Measurements from ENCODE around the gene LRP10.

LRP10 gene, protein sequence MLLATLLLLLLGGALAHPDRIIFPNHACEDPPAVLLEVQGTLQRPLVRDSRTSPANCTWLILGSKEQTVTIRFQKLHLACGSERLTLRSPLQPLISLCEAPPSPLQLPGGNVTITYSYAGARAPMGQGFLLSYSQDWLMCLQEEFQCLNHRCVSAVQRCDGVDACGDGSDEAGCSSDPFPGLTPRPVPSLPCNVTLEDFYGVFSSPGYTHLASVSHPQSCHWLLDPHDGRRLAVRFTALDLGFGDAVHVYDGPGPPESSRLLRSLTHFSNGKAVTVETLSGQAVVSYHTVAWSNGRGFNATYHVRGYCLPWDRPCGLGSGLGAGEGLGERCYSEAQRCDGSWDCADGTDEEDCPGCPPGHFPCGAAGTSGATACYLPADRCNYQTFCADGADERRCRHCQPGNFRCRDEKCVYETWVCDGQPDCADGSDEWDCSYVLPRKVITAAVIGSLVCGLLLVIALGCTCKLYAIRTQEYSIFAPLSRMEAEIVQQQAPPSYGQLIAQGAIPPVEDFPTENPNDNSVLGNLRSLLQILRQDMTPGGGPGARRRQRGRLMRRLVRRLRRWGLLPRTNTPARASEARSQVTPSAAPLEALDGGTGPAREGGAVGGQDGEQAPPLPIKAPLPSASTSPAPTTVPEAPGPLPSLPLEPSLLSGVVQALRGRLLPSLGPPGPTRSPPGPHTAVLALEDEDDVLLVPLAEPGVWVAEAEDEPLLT

GRCh38 chr14:22871224-22872032, at the start of gene LRP10:
Gene LRP10 (plus strand): TSS chr14:22871740. CDS start chr14:22872304, 564 bp downstream.
- TF ChIP-seq GATA3 (IDR thresholded peaks at IDR 0.05; ENCODE audit: low read depth, low read length) = no peak
- no peak for TF ChIP-seq GATA2 (IDR thresholded peaks at IDR 0.05; ENCODE audit: low read depth, low read length)

DNA sequence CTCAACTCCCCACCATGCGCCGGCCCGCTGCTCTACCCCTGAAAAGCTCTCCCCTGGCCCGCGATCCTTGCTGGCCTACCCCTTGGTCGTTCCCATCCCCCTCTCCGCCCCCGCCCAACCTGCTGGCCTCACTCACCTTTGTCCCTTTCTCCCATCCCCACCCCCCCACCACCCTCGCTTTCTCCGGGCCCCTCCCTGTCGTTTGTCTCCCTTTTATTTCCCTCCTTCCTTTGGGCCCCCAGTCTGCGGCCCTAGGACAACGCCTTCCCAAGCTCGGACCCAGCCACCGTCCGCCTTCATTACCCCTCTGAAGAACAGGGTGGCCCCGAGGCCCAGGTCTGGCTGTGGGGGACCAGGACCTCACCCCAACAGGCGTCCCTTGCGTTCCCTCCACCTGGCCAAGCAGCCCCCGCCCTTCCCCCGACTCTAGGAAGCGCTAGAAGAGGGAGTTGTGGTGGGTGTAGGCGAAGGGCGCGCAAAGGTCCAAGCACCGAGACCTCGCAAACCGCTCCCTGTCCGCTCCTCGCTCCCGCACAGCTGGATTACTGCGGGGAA, 49.4 kb upstream of the LRP10 start:
- TF ChIP-seq GATA2 (IDR thresholded peaks at IDR 0.05; ENCODE audit: low read depth, low read length) = no peak
- TF ChIP-seq GATA3 (IDR thresholded peaks at IDR 0.05; ENCODE audit: low read depth, low read length) = no peak

- TF ChIP-seq GATA2 (IDR thresholded peaks at IDR 0.05; ENCODE audit: low read depth, low read length) (no peak), GATA3 (IDR thresholded peaks at IDR 0.05; ENCODE audit: low read depth, low read length) (no peak)
These were observed 48.9 kb upstream of the LRP10 start for GRCh38 chr14:22822571-22823098.

DNA sequence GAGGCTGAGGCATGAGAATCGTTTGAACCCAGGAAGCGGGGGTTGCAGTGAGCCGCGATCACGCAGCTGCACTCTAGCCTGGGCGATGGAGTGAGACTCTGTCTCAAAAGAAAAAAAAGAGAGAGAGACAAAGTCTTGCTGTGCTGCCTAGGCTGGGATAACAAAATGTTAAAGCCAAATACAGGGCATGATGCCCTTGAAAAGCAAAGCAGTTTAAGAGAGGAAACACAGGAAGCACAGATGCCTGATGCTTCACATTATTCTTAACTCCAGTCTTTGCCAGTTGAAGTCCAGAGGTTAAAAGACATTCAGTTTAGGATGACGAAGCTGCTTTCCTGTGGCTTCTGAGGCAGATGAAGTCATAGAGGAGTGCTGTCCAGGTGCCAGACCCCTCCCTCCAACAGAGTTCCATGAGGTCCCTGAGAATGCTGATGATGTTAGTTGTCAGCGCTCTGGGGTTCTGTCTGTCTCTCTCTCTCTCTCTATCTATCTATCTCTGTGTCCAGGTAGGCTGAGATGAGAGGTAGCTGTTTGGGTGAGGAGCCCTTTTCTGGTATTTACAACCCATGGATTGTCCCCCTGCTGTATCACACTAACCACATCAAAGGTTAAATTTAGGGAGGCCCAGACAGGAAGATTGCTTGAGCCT, 46.7 kb upstream of the LRP10 start:
- TF ChIP-seq GATA3 (IDR thresholded peaks at IDR 0.05; ENCODE audit: low read depth, low read length) (no peak), GATA2 (IDR thresholded peaks at IDR 0.05; ENCODE audit: low read depth, low read length) (no peak)

DNA sequence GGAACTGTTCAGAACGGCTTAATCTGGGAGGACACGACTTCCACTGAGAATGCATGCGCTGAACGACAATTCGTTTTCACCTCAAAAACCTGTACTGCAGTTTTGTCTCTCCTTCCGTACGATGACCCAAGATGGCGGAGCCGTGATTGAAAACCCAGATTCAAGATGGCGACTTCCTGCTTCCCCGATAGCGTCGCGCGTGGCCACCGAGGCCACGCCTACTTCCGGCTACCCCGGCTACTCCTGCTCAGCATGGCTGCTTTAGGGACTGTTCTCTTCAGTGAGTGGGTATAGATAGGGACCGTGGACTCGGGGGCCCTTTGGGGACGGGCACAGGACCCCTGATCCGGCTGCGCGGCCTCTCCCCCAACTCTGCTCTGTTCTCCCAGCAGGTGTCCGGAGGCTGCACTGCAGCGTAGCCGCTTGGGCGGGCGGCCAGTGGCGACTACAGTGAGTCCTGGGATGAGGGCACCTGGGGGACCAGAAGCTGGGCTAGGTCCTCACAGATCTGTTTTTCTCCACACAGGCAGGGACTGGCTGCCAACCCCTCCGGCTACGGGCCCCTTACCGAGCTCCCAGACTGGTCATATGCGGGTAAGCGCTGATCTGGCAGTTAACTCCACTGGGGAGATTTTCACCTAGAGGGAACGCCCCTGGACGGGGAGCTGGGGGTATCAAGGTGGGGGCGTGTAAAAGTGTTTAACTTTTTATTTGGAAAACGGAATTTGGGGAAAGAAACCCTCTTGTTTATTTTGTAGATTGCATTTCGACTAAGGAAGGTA, 41.7 kb upstream of the LRP10 start, which contains the start of gene MRPL52:
MRPL52 (plus strand) TSS at position 227 of the 782 bp plus-strand sequence; CDS start at position 253, 26 bp downstream.
- no peak for TF ChIP-seq GATA2 (IDR thresholded peaks at IDR 0.05; ENCODE audit: low read depth, low read length)
- TF ChIP-seq GATA3 (IDR thresholded peaks at IDR 0.05; ENCODE audit: low read depth, low read length) = no peak

- TF ChIP-seq GATA2 (IDR thresholded peaks at IDR 0.05; ENCODE audit: low read depth, low read length) (peak; percentile 8; the same call in 1 of the 2 replicates), GATA3 (IDR thresholded peaks at IDR 0.05; ENCODE audit: low read depth, low read length) (no peak)
These were observed 41.0 kb upstream of the LRP10 start for GRCh38 chr14:22830443-22831010.

GRCh38 chr14:22835505-22835904, 36.0 kb upstream of the LRP10 start:
- TF ChIP-seq GATA2 (IDR thresholded peaks at IDR 0.05; ENCODE audit: low read depth, low read length) = no peak
- TF ChIP-seq GATA3 (IDR thresholded peaks at IDR 0.05; ENCODE audit: low read depth, low read length) = no peak

DNA sequence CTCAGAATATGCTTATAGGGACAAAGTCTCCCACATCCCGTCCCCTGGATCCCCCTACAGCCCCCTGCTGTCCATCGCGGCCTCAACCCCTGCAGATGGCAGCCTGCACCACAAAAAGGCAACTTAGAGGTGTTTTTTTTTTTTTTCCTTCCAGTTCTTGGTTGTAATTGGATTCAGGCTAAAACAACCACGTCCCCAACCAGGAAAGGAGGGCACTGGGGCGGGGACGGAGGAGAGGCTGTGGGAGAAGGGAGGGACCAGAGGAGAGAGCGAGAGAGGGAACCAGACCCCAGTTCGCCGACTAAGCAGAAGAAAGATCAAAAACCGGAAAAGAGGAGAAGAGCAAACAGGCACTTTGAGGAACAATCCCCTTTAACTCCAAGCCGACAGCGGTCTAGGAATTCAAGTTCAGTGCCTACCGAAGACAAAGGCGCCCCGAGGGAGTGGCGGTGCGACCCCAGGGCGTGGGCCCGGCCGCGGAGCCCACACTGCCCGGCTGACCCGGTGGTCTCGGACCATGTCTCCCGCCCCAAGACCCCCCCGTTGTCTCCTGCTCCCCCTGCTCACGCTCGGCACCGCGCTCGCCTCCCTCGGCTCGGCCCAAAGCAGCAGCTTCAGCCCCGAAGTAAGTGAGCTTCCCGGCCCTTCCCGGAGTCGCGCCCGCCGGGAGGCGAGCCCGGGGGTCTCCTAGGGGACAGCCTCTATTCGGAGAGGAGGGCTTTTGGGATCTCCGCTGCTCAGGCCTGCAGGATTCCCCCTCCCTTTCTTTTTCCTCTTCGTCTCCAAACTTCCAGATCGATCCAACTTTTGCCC, 35.0 kb upstream of the LRP10 start, which contains the start of gene MMP14:
MMP14 (plus strand) TSS at position 285 of the 813 bp plus-strand sequence; CDS start at position 518, 233 bp downstream.
- TF ChIP-seq GATA3 (IDR thresholded peaks at IDR 0.05; ENCODE audit: low read depth, low read length) = no peak
- TF ChIP-seq GATA2 (IDR thresholded peaks at IDR 0.05; ENCODE audit: low read depth, low read length) = no peak

- TF ChIP-seq GATA2 (IDR thresholded peaks at IDR 0.05; ENCODE audit: low read depth, low read length) = no peak
- TF ChIP-seq GATA3 (IDR thresholded peaks at IDR 0.05; ENCODE audit: low read depth, low read length) = no peak
These were observed 34.3 kb upstream of the LRP10 start for GRCh38 chr14:22837114-22837749.

GRCh38 chr14:22837750-22838538, 33.6 kb upstream of the LRP10 start:
- TF ChIP-seq GATA2 (IDR thresholded peaks at IDR 0.05; ENCODE audit: low read depth, low read length) = no peak
- TF ChIP-seq GATA3 (IDR thresholded peaks at IDR 0.05; ENCODE audit: low read depth, low read length) = no peak

Measured in SH-SY5Y (cell line).